Caco-2 (cell line): ENCODE measurements around the gene CEBPZOS. TPM values are rescaled to one million over a fixed set of nuclear protein-coding genes. Genes with fewer than 3 reads are reported as not detected.
A peak's percentile ranks its signal among the peaks of the same experiment; 100 is the strongest.

Experiments
- BruUV-seq: library from RNA; stranded (reverse); fragments of 400-500 nt; replicated peaks from 2 replicates; lab custom pipeline; 2021; lab: Mats Ljungman, UMichigan
- CTCF ChIA-PET: fragments of 300-600 bp; sonication (Branson Sonifier 250); formaldehyde crosslinking; loops from one replicate; lab custom pipeline; 2022; ENCODE audit warnings: antibody characterized with exemption; lab: Charles Lee
- POLR2A ChIA-PET: fragments of 300-600 bp; sonication (Branson Sonifier 250); formaldehyde crosslinking; loops from one replicate; lab custom pipeline; 2022; ENCODE audit warnings: antibody characterized with exemption; lab: Charles Lee
- DNase-seq, 2 experiments: peaks; one replicate each; pipeline versions ENCODE4 v3.0.0 to v3.0.0-alpha.2; 2020 to 2022
- H3K27me3 ChIP-seq: replicated peaks from 2 replicates; pipeline ENCODE4 v1.6.0; 2011; ENCODE audit warnings: low read length; ENCODE audit not compliant: control insufficient read depth, insufficient read depth
- H3K36me3 ChIP-seq: 2 replicates; pipeline ENCODE4 v1.5.1; 2011; ENCODE audit warnings: low read length; ENCODE audit not compliant: control insufficient read depth, insufficient read depth
- H3K4me1 ChIP-seq: fragments of 250-450 bp; sonication (Bioruptor Pico); 2 replicates; pipeline ENCODE4 v1.5.1; 2020; ENCODE audit warnings: mild to moderate bottlenecking
- H3K4me3 ChIP-seq: 2 replicates; pipeline ENCODE4 v1.5.1; 2011; ENCODE audit warnings: low read depth, mild to moderate bottlenecking, control low read depth, low read length
- H3K9me3 ChIP-seq: fragments of 250-450 bp; sonication (Bioruptor Pico); 2 replicates; pipeline ENCODE4 v1.5.1; 2020; ENCODE audit warnings: mild to moderate bottlenecking, moderate library complexity
- H3K27ac Mint-ChIP-seq: one replicate; pipeline ENCODE4 v1.8.0; 2022; ENCODE audit warnings: mixed read lengths; ENCODE audit not compliant: unreplicated experiment
- H3K27me3 Mint-ChIP-seq: one replicate; pipeline ENCODE4 v1.8.0; 2022; ENCODE audit warnings: mixed read lengths; ENCODE audit not compliant: insufficient read depth, unreplicated experiment
- H3K36me3 Mint-ChIP-seq: one replicate; pipeline ENCODE4 v1.8.0; 2022; ENCODE audit warnings: mild to moderate bottlenecking, mixed read lengths; ENCODE audit not compliant: insufficient read depth, unreplicated experiment
- H3K4me1 Mint-ChIP-seq: one replicate; pipeline ENCODE4 v1.8.0; 2022; ENCODE audit warnings: low read depth, mixed read lengths; ENCODE audit not compliant: unreplicated experiment
- H3K4me3 Mint-ChIP-seq: one replicate; pipeline ENCODE4 v1.8.0; 2022; ENCODE audit warnings: mild to moderate bottlenecking, moderate library complexity, mixed read lengths; ENCODE audit not compliant: unreplicated experiment
- H3K9me3 Mint-ChIP-seq: one replicate; pipeline ENCODE4 v1.8.0; 2022; ENCODE audit warnings: mixed read lengths; ENCODE audit not compliant: unreplicated experiment
- intact Hi-C: fragments of 100-400 bp; cut with micrococcal nuclease; formaldehyde crosslinking; loops from one replicate; pipeline ENCODE4 v1.10.0; 2022; ENCODE audit not compliant: unreplicated experiment
- total RNA-seq: library from RNA; stranded (reverse); gene quantifications from 2 replicates; pipeline ENCODE4 v1.2.3, GENCODE V29; 2022
- TF ChIP-seq, protein P1 (sequence below), 2 experiments: fragments of 200-600 bp in 1 of 2; IDR thresholded peaks; 1 replicate in 1 of 2; 2 replicates in 1 of 2; pipeline versions ENCODE4 v1.5.1 to v1.8.0; 2011 to 2022; ENCODE audit warnings: antibody characterized with exemption in 1 of 2, control low read depth in 1 of 2, inconsistent platforms in 1 of 2, low read depth in 1 of 2, low read length in 1 of 2, mild to moderate bottlenecking in 1 of 2, moderate library complexity in 1 of 2; ENCODE audit not compliant: insufficient read depth in 1 of 2, severe bottlenecking in 1 of 2, unreplicated experiment in 1 of 2

The CEBPZOS gene
- total RNA-seq, 1 experiment from 2014 or later = 56.0 TPM

DNA sequence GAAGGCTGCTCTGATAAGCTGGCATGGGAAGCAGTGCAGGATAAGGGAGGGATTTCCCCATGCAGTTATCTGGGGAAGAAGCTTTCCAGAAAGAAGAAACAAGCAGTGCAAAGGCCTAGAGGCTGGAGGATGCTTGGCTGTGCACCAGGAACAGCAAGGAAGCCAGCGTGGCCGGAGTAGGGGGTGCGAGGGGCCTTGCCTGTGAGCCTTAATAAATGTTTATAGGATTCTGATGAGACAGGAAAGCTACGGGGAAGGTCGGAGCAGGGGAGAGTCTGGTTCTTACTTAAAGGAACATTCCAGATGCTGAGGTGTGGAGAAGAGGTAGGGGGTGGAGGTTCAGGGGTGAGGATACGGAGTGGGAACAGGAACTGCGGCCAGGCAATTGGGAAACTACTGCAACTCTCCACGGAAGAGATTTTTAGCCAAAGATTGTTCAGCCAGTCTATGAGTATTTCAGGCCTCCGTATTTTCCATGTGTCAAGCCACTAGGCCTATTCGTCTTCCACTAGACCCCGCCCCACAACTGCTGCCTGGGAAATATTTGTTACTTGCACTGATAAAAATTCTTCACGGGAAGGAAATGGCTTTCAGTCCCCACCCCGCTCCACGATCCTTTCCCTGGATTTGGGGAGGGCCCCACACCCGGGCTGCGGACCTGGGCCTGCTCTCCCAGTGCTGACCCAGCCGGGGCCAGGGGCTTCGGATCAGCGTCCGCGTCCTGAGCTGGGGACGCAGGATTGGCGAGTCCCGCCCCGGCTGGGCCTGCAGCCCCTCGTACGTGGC lies 40.0 kb upstream of the CEBPZOS start:
- intact Hi-C loops = loop anchor here (1.0 to 5.0 kb wide), 3 partner anchors 12 to 41 kb away; partner anchors contain the start of gene CEBPZOS

DNA sequence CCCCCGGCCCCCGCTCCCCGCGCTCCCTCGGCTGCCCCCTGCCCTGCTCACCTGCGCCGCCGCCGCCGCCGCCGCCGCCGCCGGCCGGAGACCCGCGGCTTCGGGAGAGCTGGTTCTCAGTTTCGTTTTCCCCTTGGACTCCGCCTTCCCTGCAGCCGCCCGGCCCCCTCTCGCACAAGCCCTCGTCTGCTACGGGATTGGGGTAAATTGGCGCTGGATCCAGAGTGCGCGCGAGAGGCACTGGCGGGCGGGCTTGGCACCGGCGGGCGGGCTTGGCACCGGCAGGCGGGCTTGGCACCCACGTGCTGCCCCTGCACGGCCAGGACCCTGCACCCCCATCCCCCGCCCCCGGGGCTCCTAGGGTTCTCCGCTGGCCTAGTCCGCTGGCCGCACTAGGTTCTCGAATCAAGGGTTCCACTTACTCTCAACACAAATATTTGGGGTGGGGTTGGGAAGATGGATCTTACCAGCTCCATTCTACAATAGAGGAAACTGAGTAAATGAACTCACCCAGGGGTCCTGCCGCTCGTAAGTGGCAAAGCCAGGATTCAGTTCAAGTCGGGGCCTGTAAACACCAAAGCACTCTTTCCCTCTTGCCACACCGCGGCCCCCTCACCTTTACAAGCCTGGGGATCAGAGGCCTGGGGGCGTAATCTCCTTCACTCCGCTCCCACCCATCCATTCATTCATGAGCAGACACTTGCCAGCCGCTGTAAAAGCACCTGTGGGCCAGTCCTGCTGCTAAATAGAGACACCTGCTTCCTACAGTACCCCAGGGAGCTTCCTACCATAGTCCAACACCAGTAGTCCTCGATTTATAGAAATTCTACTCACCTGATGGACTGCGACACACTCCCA lies 39.2 kb upstream of the CEBPZOS start, which contains the start of gene EIF2AK2:
Gene EIF2AK2, minus strand, starts transcription at position 124 of the 858 bp plus-strand sequence. CDS start 9,174 bp downstream, outside the sequence.
- Mint-ChIP-seq H3K9me3 (no peaks in the 10 kb centered on the region), H3K27ac (peak within 1 kb of the TSS; percentile 95), H3K4me1 (peaks cover 37% of the 10 kb centered on the region), H3K4me3 (peak within 1 kb of the TSS; percentile 96), H3K36me3 (peaks cover 31% of the 10 kb centered on the region), H3K27me3 (no peaks in the 10 kb centered on the region)
- BruUV-seq = TSS peak; percentile 89
- intact Hi-C loops = loop anchor here (1.0 to 5.0 kb wide), 3 partner anchors 11 to 40 kb away; partner anchors contain the start of gene CEBPZOS
- ChIA-PET CTCF (no interaction called here), POLR2A (interaction anchor here (0.6 to 1.9 kb wide), 4 partner anchors 9 to 468 kb away, joined by 3 to 5 read pairs (median 3); partner anchors contain the start of genes GPATCH11 and HEATR5B)
- Histone ChIP-seq H3K36me3 (no peaks in the 10 kb centered on the region; the same call in 1 of the 2 replicates), H3K9me3 (no peaks in the 10 kb centered on the region), H3K4me3 (peak within 1 kb of the TSS; percentile 85), H3K4me1 (peaks cover 12% of the 10 kb centered on the region), H3K27me3 (no peaks in the 10 kb centered on the region)
- TF ChIP-seq, protein P1, sequence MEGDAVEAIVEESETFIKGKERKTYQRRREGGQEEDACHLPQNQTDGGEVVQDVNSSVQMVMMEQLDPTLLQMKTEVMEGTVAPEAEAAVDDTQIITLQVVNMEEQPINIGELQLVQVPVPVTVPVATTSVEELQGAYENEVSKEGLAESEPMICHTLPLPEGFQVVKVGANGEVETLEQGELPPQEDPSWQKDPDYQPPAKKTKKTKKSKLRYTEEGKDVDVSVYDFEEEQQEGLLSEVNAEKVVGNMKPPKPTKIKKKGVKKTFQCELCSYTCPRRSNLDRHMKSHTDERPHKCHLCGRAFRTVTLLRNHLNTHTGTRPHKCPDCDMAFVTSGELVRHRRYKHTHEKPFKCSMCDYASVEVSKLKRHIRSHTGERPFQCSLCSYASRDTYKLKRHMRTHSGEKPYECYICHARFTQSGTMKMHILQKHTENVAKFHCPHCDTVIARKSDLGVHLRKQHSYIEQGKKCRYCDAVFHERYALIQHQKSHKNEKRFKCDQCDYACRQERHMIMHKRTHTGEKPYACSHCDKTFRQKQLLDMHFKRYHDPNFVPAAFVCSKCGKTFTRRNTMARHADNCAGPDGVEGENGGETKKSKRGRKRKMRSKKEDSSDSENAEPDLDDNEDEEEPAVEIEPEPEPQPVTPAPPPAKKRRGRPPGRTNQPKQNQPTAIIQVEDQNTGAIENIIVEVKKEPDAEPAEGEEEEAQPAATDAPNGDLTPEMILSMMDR (IDR thresholded peaks at IDR 0.05; ENCODE audit: insufficient read depth in 1 of 2, low read depth in 1 of 2, low read length in 1 of 2, severe bottlenecking in 1 of 2, unreplicated experiment in 1 of 2) = no peak
- DNase-seq = peak; percentile 91

More for the DNA sequence above, 40.0 kb upstream of the CEBPZOS start:
- Histone ChIP-seq H3K36me3 (no peaks in the 10 kb centered on the region; the same call in 1 of the 2 replicates), H3K9me3 (no peaks in the 10 kb centered on the region), H3K4me1 (peaks cover 12% of the 10 kb centered on the region), H3K27me3 (no peaks in the 10 kb centered on the region), H3K4me3 (peak overlapping the region; percentile 85)
- Mint-ChIP-seq H3K27ac (peak overlapping the region; percentile 95), H3K36me3 (peaks cover 31% of the 10 kb centered on the region), H3K4me1 (peaks cover 37% of the 10 kb centered on the region), H3K4me3 (peak overlapping the region; percentile 96), H3K9me3 (no peaks in the 10 kb centered on the region), H3K27me3 (no peaks in the 10 kb centered on the region)
- POLR2A ChIA-PET = interaction anchor here (0.9 to 1.9 kb wide), 3 partner anchors 8 to 72 kb away, joined by 3 to 5 read pairs (median 3); partner anchors contain the start of genes GPATCH11 and HEATR5B
- TF ChIP-seq, protein P1 (IDR thresholded peaks at IDR 0.05; ENCODE audit: insufficient read depth in 1 of 2, low read depth in 1 of 2, low read length in 1 of 2, severe bottlenecking in 1 of 2, unreplicated experiment in 1 of 2) = no peak
- DNase-seq = peak; percentile 76 to 77
- CTCF ChIA-PET = interaction anchor here (0.7 kb wide), 1 partner anchor 16 kb away, joined by 3 read pairs; no protein-coding TSS in a partner anchor
- BruUV-seq = no TSS peak

DNA sequence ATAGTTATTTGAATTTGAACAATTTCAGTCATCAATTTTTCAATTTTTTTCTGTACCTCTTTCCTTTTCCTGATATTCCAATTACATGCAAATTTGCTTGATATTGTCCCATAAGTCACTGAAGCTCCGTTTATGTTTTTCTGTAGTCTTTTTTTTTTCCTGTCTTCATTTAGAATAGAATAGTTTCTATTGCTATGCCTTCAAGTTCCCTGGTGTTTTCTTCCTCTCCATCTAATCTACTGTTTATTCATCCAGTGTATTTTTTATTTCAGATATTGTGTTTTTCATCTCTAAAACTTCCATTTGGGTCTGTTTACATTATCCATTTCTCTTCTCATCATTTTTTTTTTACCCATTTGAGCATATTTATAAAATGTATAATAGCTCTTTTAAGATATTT lies 31.5 kb upstream of the CEBPZOS start:
- Mint-ChIP-seq H3K4me1 (no peaks in the 10 kb centered on the region), H3K27me3 (no peaks in the 10 kb centered on the region), H3K9me3 (peaks cover 20% of the 10 kb centered on the region), H3K4me3 (no peak overlapping the region), H3K36me3 (no peaks in the 10 kb centered on the region), H3K27ac (no peak overlapping the region)
- no peaks in the 10 kb centered on the region for H3K27me3 ChIP-seq
- no peak overlapping the region for H3K4me3 ChIP-seq
- H3K36me3 ChIP-seq = no peaks in the 10 kb centered on the region
- peaks cover 13% of the 10 kb centered on the region for H3K9me3 ChIP-seq
- CTCF ChIA-PET = no interaction called here
- POLR2A ChIA-PET = no interaction called here
- no TSS peak for BruUV-seq
- peaks cover 5% of the 10 kb centered on the region; the same call in 1 of the 2 replicates for H3K4me1 ChIP-seq
- intact Hi-C loops = no loop called here
- TF ChIP-seq, protein P1 (IDR thresholded peaks at IDR 0.05; ENCODE audit: insufficient read depth in 1 of 2, low read depth in 1 of 2, low read length in 1 of 2, severe bottlenecking in 1 of 2, unreplicated experiment in 1 of 2) = no peak
- DNase-seq = no peak
